H1 (cell line): ENCODE data around the gene ZNF689. TPM values are rescaled to one million over a fixed set of nuclear protein-coding genes. Genes with fewer than 3 reads are reported as not detected.

Experiments
- ASH2L ChIP-seq: fragments of 200-600, 300-600 bp; sonication (generic); IDR thresholded peaks from one replicate; pipeline ENCODE4 v1.7.1; 2017; ENCODE audit warnings: low read length
- CHD7 ChIP-seq: fragments of 300-600 bp; sonication (generic); IDR thresholded peaks from 2 replicates; pipeline ENCODE4 v1.7.1; 2012; ENCODE audit warnings: low read length, moderate library complexity, mild to moderate bottlenecking, inconsistent platforms; ENCODE audit not compliant: insufficient replicate concordance
- CREB1 ChIP-seq: IDR thresholded peaks from 2 replicates; pipeline ENCODE4 v1.6.1; 2012; ENCODE audit warnings: inconsistent platforms
- HDAC2 ChIP-seq, 2 experiments: fragments of 300-600 bp in 1 of 2; sonication (generic) in 1 of 2; IDR thresholded peaks; 2 replicates each; pipeline ENCODE4 v1.6.1; 2011 to 2012; ENCODE audit warnings: low read depth in 2 of 2, low read length in 2 of 2, mild to moderate bottlenecking in 2 of 2, moderate library complexity in 2 of 2, borderline replicate concordance in 1 of 2, inconsistent platforms in 1 of 2
- HDAC6 ChIP-seq: IDR thresholded peaks from one replicate; pipeline ENCODE4 v1.7.1; 2012; ENCODE audit warnings: low read depth, mild to moderate bottlenecking, inconsistent platforms, low read length, moderate library complexity
- JUND ChIP-seq: IDR thresholded peaks from 2 replicates; pipeline ENCODE4 v1.6.1; 2011; ENCODE audit warnings: mild to moderate bottlenecking, improper control_type of control experiment, low read length
- POLR2AphosphoS5 ChIP-seq: IDR thresholded peaks from 2 replicates; pipeline ENCODE4 v1.6.1; 2011; ENCODE audit warnings: low read depth, low read length
- SP2 ChIP-seq: IDR thresholded peaks from 2 replicates; pipeline ENCODE4 v1.6.1; 2012; ENCODE audit warnings: mild to moderate bottlenecking, low read length, inconsistent platforms
- USF2 ChIP-seq: IDR thresholded peaks from 2 replicates; pipeline ENCODE4 v1.6.1; 2011; ENCODE audit warnings: low read length, improper control_type of control experiment
- polyA plus RNA-seq, 7 experiments: library from polyadenylated mRNA; depleted of rRNA in 3 of 7; stranded (reverse) in 5 of 7; unstranded in 2 of 7; fragments of >200 nt in 5 of 7; fragments of 200-250 nt in 2 of 7; gene quantifications; 1 replicate in 5 of 7; 2 replicates in 1 of 7; 4 replicates in 1 of 7; pipeline versions ENCODE4 v1.2.1 to v1.2.3, GENCODE V29; 2011 to 2013; ENCODE audit warnings: missing spikeins in 2 of 7, mixed read lengths in 2 of 7
- total RNA-seq: library from RNA; stranded (reverse); fragmentation: NEBNext Ultra II Directional; extraction: Animal tissue kit (Norgen Biotek cat#: 25700); gene quantifications from 2 replicates; pipeline ENCODE4 v1.2.1, GENCODE V29; 2021

ZNF689 gene
- total and polyA plus RNA-seq, 2 of the 8 experiments (the other 6 are each of a cell fraction or from before 2014, with no cell fraction given), result 14.3 to 15.3 TPM

DNA sequence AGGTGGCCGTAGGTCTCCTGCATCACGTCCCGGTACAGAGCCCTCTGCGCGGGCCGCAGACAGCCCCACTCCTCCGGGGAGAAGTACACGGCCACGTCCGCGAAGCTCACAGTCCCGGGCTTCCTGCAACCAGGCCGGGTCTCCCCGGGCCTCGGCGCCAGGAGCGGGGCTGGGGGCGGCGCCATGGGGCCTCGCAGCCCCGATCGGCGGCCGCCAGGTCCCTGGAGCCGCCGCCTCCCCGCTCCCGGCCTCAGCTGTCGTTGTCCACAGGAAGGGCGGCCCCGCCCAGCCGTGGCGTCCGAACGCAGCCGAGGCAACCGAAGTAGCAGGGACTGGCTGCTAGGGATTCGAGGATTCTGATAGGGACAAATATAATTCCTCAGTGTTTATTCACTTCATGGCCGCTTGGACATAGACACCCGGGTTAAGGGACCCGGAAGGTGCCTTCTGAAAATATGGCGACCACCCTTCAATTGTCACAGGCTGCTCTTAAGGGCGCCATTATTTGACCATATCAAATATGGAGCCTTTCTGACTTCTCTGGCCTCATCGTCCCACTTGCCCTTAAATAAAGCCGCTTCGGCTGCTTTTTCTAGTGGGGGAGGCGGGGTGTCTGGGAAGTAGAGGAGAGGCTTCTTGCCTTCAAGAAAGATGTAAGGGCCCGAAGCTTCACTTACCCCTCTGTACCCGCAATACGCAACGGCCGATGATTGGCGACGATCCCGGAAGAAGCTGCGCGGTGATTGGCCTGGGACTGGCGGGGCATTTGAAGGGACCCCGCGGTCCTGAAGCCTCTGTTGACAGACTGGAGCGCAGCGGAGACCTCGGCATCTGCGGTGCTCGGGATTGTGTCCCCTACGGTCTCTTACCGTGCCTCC lies 38.5 kb downstream of the ZNF689 start, which contains the start of gene ZNF688 (continued):
- no peak for TF ChIP-seq CHD7
- no peak for TF ChIP-seq SP2
- no peak for TF ChIP-seq HDAC6
- 0 out of 2 replicates have a peak, but pooled peaks have one; percentile 10 for TF ChIP-seq POLR2AphosphoS5
- TF ChIP-seq ASH2L, result peak; percentile 84
- TF ChIP-seq HDAC2 (IDR thresholded peaks at IDR 0.05; ENCODE audit: borderline replicate concordance in 1 of 2, low read depth in 2 of 2, low read length in 2 of 2), result peak; percentile 63; a peak in 1 of 4 replicates
- no peak; the same call in none of the 2 replicates for TF ChIP-seq CREB1
- no peak for TF ChIP-seq JUND
- TF ChIP-seq USF2, result no peak
